ENCODE results near the gene MEIOB.
"Not testable (repeated sequence)": the region's sequence is repeated elsewhere in the genome, so short reads cannot be mapped to it uniquely, and the experiment has no call there.

Gene MEIOB

DNA sequence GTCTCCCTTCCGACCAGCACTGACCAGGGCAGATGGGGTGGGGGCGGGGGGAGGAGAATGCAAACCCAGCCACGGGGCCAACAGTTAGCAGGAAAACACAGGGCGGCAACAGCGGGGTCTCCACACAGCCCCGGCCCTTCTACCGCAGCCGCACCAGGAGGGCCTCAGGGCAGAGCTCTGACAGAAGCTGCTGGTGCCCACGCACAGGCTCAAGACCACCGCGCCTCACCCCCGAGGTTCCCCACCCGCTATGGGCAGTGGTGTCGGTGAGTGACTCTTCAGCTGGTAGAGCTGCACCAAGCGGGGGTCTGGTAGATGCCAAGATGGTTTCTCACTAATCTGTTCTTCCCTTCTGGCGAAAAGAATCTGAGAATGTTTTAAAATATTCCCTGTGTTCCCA, 61.4 kb downstream of the MEIOB start:
- no peak for DNase-seq (ENCODE audit: low read depth)
- TF ChIP-seq, protein P1, sequence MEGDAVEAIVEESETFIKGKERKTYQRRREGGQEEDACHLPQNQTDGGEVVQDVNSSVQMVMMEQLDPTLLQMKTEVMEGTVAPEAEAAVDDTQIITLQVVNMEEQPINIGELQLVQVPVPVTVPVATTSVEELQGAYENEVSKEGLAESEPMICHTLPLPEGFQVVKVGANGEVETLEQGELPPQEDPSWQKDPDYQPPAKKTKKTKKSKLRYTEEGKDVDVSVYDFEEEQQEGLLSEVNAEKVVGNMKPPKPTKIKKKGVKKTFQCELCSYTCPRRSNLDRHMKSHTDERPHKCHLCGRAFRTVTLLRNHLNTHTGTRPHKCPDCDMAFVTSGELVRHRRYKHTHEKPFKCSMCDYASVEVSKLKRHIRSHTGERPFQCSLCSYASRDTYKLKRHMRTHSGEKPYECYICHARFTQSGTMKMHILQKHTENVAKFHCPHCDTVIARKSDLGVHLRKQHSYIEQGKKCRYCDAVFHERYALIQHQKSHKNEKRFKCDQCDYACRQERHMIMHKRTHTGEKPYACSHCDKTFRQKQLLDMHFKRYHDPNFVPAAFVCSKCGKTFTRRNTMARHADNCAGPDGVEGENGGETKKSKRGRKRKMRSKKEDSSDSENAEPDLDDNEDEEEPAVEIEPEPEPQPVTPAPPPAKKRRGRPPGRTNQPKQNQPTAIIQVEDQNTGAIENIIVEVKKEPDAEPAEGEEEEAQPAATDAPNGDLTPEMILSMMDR (IDR thresholded peaks at IDR 0.05; ENCODE audit: control insufficient read depth, extremely low read depth, insufficient read depth), result no peak
- H3K4me3 ChIP-seq (ENCODE audit: low read depth, low read length), result no peak overlapping the region

DNA sequence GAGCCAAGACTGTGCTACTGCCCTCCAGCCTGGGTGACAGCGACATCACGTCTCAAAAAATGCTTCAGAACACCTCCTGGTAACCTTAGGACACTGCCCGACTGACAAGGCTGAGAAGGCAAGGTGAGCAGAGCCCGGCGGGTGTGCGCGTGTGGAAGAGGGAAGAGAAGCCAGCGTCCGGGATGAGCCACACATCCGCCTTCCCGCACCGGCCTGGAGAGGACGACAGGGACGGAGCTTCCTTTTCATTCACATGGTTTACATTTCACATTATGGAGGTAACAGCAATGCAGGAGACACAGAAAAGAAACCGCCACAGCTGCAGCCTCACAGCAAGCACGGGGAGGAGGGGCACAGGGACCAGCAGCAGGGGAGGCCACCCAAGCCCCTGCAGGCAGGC, 61.9 kb downstream of the MEIOB start:
- TF ChIP-seq, protein P1 (IDR thresholded peaks at IDR 0.05; ENCODE audit: control insufficient read depth, extremely low read depth, insufficient read depth), result no peak
- DNase-seq (ENCODE audit: low read depth), result no peak
- H3K4me3 ChIP-seq (ENCODE audit: low read depth, low read length), result no peak overlapping the region

DNA sequence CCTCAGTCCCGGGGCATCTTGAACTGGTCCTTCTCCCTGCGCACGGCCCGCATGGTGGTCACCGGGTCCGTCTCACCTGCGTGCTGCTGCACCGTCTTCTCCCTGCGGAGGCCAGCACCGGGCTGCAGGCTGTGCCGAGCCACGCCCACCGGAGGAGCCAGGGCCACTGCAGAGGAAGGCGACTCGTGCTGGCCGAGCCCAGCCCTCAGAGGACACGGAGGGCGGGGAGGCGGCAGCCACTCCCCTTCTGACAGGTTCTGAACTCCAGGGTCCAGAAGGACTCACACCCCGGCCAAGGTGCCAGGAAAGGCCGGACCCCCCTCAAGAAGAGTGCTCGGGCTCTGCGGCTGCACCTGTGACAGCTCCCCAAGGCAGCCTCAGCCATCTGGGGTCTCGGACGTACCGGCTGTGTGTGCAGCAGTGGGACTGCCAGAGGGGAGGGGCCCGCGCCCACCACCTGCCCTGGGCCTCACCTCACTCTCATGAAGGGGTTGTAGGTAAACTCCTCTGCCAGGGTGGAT, 62.6 kb downstream of the MEIOB start:
- no peak for DNase-seq (ENCODE audit: low read depth)
- TF ChIP-seq, protein P1 (IDR thresholded peaks at IDR 0.05; ENCODE audit: control insufficient read depth, extremely low read depth, insufficient read depth), result no peak
- H3K4me3 ChIP-seq (ENCODE audit: low read depth, low read length), result no peak overlapping the region

DNA sequence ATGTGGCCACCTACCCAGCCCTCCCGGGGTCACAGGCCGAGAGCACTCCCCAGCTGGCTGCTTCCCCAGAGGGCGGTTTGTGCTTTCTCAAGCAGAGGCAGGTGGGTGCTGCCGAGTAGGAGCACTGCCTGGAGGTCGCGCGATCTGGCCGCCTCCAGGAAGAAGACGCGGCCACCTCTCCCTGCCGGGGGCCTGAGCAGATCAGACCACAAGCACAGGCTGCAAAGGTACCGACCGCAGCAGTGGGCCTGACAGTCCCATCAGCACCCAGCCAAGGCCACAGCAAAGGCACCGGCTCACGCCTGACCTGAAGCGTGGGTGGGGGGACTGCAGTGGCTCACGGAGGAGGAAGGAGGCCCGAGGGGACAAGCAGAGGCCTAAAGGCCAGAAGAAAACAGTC, 63.3 kb downstream of the MEIOB start:
- H3K4me3 ChIP-seq (ENCODE audit: low read depth, low read length), result no peak overlapping the region
- no peak for DNase-seq (ENCODE audit: low read depth)
- TF ChIP-seq, protein P1 (IDR thresholded peaks at IDR 0.05; ENCODE audit: control insufficient read depth, extremely low read depth, insufficient read depth), result no peak

DNA sequence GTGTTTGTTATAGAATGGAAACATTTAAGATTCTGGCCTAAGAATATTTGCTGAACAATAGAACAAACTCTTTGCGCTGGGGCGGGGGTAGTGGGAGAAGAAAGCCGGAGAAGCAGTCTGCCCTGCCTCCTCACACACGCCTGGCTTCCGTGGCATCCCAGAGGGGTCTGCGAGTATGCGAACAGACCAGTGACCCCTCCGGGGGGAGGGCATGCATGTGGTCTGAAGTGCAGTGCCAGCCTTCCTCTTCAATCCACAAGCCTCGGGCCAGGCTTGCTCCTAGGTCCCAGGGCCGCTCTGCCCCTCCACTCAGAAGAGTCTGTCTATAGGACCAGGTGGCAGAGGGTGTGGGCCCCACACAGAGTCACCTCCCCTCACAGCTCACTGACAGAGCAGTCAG, 64.3 kb downstream of the MEIOB start:
- no peak overlapping the region for H3K4me3 ChIP-seq (ENCODE audit: low read depth, low read length)
- no peak for DNase-seq (ENCODE audit: low read depth)
- TF ChIP-seq, protein P1 (IDR thresholded peaks at IDR 0.05; ENCODE audit: control insufficient read depth, extremely low read depth, insufficient read depth), result no peak

DNA sequence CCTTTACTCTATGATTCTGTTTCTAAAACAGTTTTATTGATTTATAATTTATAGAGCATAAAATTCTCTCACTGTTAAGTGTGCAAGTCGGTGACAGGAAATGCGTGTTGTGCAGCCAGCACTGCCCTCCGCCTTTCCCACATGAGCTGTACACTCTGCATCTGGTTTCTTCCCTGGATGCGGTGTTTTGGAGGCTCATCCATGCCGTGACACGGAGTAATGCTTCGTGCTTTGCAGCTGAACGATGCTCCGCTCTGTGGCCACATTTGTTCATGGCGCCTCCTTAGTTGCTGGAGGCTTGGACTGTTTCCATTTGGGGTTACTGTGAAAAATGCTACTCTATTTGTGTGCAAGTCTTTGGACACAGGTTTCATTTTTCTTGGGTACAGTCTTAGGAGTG, 71.3 kb downstream of the MEIOB start:
- no peak for DNase-seq (ENCODE audit: low read depth)
- no peak overlapping the region for H3K4me3 ChIP-seq (ENCODE audit: low read depth, low read length)
- TF ChIP-seq, protein P1 (IDR thresholded peaks at IDR 0.05; ENCODE audit: control insufficient read depth, extremely low read depth, insufficient read depth), result no peak

DNA sequence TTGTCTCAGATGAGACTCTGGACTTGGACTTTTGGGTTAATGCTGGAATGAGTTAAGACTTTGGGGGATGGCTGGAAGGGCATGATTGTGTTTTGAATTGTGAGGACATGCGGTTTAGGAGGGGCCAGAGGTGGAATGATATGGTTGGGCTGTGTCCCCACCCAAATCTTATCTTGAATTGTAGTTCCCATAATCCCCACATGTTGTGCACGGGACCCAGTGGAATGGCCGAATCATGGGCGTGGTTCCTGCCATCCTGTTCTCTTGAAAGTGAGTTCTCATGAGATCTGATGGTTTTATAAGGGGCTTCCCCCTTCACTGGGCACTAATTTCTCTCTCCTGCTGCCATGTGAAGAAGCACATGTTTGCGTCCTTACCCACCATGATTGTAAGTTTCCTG, 72.7 kb downstream of the MEIOB start:
- not testable (repeated sequence) for DNase-seq (ENCODE audit: low read depth); H3K4me3 ChIP-seq (ENCODE audit: low read depth, low read length)

Measured in LNCaP clone FGC (cell line).